Keratinocyte (primary cell): ENCODE measurements around the gene CLCN1. TPM values are rescaled to one million over a fixed set of nuclear protein-coding genes. Genes with fewer than 3 reads are reported as not detected.

Experiments used
- DNase-seq: peaks from one replicate; pipeline ENCODE4 v3.0.0-alpha.2; 2011; ENCODE audit warnings: low read depth, missing footprints, low spot score
- FAIRE-seq: peaks from 2 replicates; lab custom pipeline; 2011; peaks lifted over from hg19 to GRCh38; lab: Jason Lieb, UNC
- H2AFZ ChIP-seq: 2 replicates; pipeline ENCODE4 v1.6.0; 2012; ENCODE audit warnings: low read length, control low read depth, inconsistent platforms; ENCODE audit not compliant: control insufficient read depth
- H3K27ac ChIP-seq: 2 replicates; pipeline ENCODE4 v1.5.1; 2011; ENCODE audit warnings: low read length; ENCODE audit not compliant: control insufficient read depth, insufficient read depth
- H3K27me3 ChIP-seq: 3 replicates; pipeline ENCODE4 v1.6.0; 2011; ENCODE audit warnings: low read length; ENCODE audit not compliant: control insufficient read depth, insufficient read depth; ENCODE audit errors: extremely low read depth
- H3K36me3 ChIP-seq, 2 experiments: 2 replicates in 1 of 2; 3 replicates in 1 of 2; pipeline ENCODE4 v1.5.1; 2011; ENCODE audit warnings: low read length in 2 of 2, mild to moderate bottlenecking in 1 of 2; ENCODE audit not compliant: control insufficient read depth in 2 of 2, insufficient read depth in 2 of 2; ENCODE audit errors: extremely low read depth in 1 of 2
- H3K4me1 ChIP-seq: 3 replicates; pipeline ENCODE4 v1.5.1; 2011; ENCODE audit warnings: low read length; ENCODE audit not compliant: control insufficient read depth, insufficient read depth; ENCODE audit errors: extremely low read depth
- H3K4me2 ChIP-seq: 3 replicates; pipeline ENCODE4 v1.6.0; 2011; ENCODE audit warnings: low read depth, low read length; ENCODE audit not compliant: control insufficient read depth, insufficient read depth; ENCODE audit errors: extremely low read depth
- H3K4me3 ChIP-seq, 3 experiments: fragments of 200-600 bp in 1 of 3; sonication (generic) in 1 of 3; 2 replicates in 2 of 3; 3 replicates in 1 of 3; pipeline ENCODE4 v1.5.1; 2011 to 2016; ENCODE audit warnings: low read length in 3 of 3, mild to moderate bottlenecking in 3 of 3, control low read depth in 2 of 3, inconsistent platforms in 1 of 3, low read depth in 1 of 3, mixed read lengths in 1 of 3, mixed run types in 1 of 3, moderate library complexity in 1 of 3; ENCODE audit not compliant: control insufficient read depth in 2 of 3, insufficient read depth in 2 of 3; ENCODE audit errors: extremely low read depth in 1 of 3
- H3K79me2 ChIP-seq: 2 replicates; pipeline ENCODE4 v1.6.0; 2012; ENCODE audit warnings: low read length; ENCODE audit not compliant: control insufficient read depth, insufficient read depth
- H3K9ac ChIP-seq: 3 replicates; pipeline ENCODE4 v1.6.0; 2011; ENCODE audit warnings: low read length; ENCODE audit not compliant: control insufficient read depth, insufficient read depth; ENCODE audit errors: extremely low read depth
- H3K9me1 ChIP-seq: 3 replicates; pipeline ENCODE4 v1.6.0; 2011; ENCODE audit warnings: low read length; ENCODE audit not compliant: control insufficient read depth, insufficient read depth; ENCODE audit errors: extremely low read depth
- H3K9me3 ChIP-seq: 2 replicates; pipeline ENCODE4 v1.5.1; 2012; ENCODE audit warnings: low read depth, low read length; ENCODE audit not compliant: control insufficient read depth
- H4K20me1 ChIP-seq: 3 replicates; pipeline ENCODE4 v1.6.0; 2011; ENCODE audit warnings: low read length; ENCODE audit not compliant: control insufficient read depth, insufficient read depth; ENCODE audit errors: extremely low read depth
- EZH2 ChIP-seq: IDR thresholded peaks from one replicate; pipeline ENCODE4 v1.6.1; 2012; ENCODE audit warnings: inconsistent platforms, mild to moderate bottlenecking, low read length, moderate library complexity
- dilution Hi-C: fragments of 300-500 bp; cut with MboI; formaldehyde crosslinking; loops from one replicate; pipeline ENCODE4 v1.7.0; 2020; ENCODE audit warnings: low sequenced_read_pairs; ENCODE audit not compliant: extremely low pct_ligation_motif_present
- polyA plus RNA-seq, 5 experiments: library from polyadenylated mRNA; depleted of rRNA in 3 of 5; stranded (reverse) in 3 of 5; stranded (forward) in 1 of 5; unstranded in 1 of 5; fragments of >200 nt; gene quantifications; 1 replicate in 1 of 5; 2 replicates in 3 of 5; 3 replicates in 1 of 5; pipeline versions ENCODE4 v1.2.1 to v1.2.3, GENCODE V29; 2011 to 2012; ENCODE audit warnings: missing spikeins in 2 of 5, low read depth in 1 of 5, low replicate concordance in 1 of 5
- TF ChIP-seq, protein P1 (sequence below), 3 experiments: IDR thresholded peaks in 1 of 3; conservative IDR thresholded peaks in 1 of 3; optimal IDR thresholded peaks in 1 of 3; 2 replicates in 2 of 3; 3 replicates in 1 of 3; pipeline versions ENCODE3 to v1.5.1; 2011; ENCODE audit warnings: low read length in 3 of 3, mild to moderate bottlenecking in 3 of 3, moderate library complexity in 2 of 3, control low read depth in 1 of 3, inconsistent platforms in 1 of 3; ENCODE audit not compliant: insufficient read depth in 2 of 3; ENCODE audit errors: extremely low read depth in 1 of 3

The CLCN1 gene
- polyA plus RNA-seq, 1 donor (not counting 4 experiments of a cell fraction or from before 2014, with no cell fraction given) = not detected

DNA sequence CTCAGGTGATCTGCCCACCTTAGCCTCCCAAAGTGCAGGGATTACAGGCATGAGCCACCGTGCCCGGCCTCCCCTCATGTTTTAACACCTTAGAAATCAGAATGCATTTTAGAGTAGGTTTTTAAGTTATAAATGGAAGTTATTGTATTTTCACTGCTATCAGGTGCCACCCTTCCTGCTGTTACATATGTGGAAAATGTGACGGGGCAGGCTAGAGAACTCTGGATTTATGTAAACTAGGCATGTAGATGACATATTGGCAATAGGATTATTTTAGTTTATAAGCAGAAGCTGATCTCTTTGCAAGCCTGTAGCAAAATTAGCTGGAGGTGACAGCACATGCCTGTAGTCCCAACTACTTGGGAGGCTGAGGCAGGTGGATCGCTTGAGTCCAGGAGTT is 25.6 kb upstream of the CLCN1 start:
- Histone ChIP-seq H3K36me3 (peaks cover 18 to 35% of the 10 kb centered on the region in 2 experiments), H3K4me1 (peaks cover 27% of the 10 kb centered on the region), H2AFZ (no peak overlapping the region), H4K20me1 (no peaks in the 10 kb centered on the region), H3K79me2 (peaks cover 36% of the 10 kb centered on the region), H3K27me3 (no peaks in the 10 kb centered on the region), H3K27ac (no peak overlapping the region), H3K9ac (no peak overlapping the region), H3K9me1 (peaks cover 2% of the 10 kb centered on the region), H3K9me3 (no peaks in the 10 kb centered on the region), H3K4me3 (no peak overlapping the region), H3K4me2 (peak overlapping the region; percentile 37)
- FAIRE-seq = no peak
- no peak for DNase-seq
- dilution Hi-C loops = no loop called here
- no peak for TF ChIP-seq EZH2
- TF ChIP-seq, protein P1, sequence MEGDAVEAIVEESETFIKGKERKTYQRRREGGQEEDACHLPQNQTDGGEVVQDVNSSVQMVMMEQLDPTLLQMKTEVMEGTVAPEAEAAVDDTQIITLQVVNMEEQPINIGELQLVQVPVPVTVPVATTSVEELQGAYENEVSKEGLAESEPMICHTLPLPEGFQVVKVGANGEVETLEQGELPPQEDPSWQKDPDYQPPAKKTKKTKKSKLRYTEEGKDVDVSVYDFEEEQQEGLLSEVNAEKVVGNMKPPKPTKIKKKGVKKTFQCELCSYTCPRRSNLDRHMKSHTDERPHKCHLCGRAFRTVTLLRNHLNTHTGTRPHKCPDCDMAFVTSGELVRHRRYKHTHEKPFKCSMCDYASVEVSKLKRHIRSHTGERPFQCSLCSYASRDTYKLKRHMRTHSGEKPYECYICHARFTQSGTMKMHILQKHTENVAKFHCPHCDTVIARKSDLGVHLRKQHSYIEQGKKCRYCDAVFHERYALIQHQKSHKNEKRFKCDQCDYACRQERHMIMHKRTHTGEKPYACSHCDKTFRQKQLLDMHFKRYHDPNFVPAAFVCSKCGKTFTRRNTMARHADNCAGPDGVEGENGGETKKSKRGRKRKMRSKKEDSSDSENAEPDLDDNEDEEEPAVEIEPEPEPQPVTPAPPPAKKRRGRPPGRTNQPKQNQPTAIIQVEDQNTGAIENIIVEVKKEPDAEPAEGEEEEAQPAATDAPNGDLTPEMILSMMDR (optimal IDR thresholded peaks at IDR 0.05 in 1 of 3, IDR thresholded peaks at IDR 0.05 in 1 of 3, conservative IDR thresholded peaks at IDR 0.05 in 1 of 3; ENCODE audit: extremely low read depth in 1 of 3, insufficient read depth in 2 of 3, low read length in 3 of 3) = no peak

DNA sequence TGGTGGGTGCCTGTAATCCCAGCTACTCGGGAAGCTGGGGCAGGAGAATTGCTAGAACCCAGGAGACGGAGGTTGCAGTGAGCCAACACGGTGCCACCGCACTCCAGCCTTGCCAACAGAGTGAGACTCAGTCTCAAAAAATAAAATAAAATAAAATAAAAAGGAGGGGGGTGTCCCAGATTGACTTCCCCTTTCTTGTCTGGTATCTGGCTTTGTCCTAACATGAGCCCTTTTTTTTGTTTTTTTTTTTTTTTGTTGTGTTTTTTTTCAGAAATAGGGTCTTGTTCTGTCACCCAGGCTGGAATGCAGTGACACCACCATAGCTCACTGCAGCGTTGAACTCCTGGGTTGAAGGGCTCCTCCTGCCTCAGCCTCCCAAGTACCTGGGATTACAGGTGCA is 23.0 kb upstream of the CLCN1 start:
- TF ChIP-seq, protein P1 (optimal IDR thresholded peaks at IDR 0.05 in 1 of 3, IDR thresholded peaks at IDR 0.05 in 1 of 3, conservative IDR thresholded peaks at IDR 0.05 in 1 of 3; ENCODE audit: extremely low read depth in 1 of 3, insufficient read depth in 2 of 3, low read length in 3 of 3) = no peak
- TF ChIP-seq EZH2 = no peak
- H3K27ac ChIP-seq = no peak overlapping the region
- dilution Hi-C loops = no loop called here
- DNase-seq (no peak), FAIRE-seq (no peak)
- peaks cover 36% of the 10 kb centered on the region for H3K79me2 ChIP-seq
- no peak overlapping the region for H3K9ac ChIP-seq
- no peak overlapping the region for H2AFZ ChIP-seq
- H4K20me1 ChIP-seq = no peaks in the 10 kb centered on the region
- H3K9me1 ChIP-seq = peaks cover 2% of the 10 kb centered on the region
- H3K4me1 ChIP-seq = peaks cover 17% of the 10 kb centered on the region
- H3K4me3 ChIP-seq = no peak overlapping the region
- H3K4me2 ChIP-seq = no peak overlapping the region
- peaks cover 24 to 41% of the 10 kb centered on the region in 2 experiments for H3K36me3 ChIP-seq
- no peaks in the 10 kb centered on the region for H3K27me3 ChIP-seq
- no peaks in the 10 kb centered on the region for H3K9me3 ChIP-seq
